ENCODE data around the gene ALDH1A1. TPM values are rescaled to one million over a fixed set of nuclear protein-coding genes. Genes with fewer than 3 reads are reported as not detected.
"Not testable (repeated sequence)": the region's sequence is repeated elsewhere in the genome, so short reads cannot be mapped to it uniquely, and the experiment has no call there.

Gene ALDH1A1
- total RNA-seq, 1 experiment from 2014 or later: 17.7 TPM

DNA sequence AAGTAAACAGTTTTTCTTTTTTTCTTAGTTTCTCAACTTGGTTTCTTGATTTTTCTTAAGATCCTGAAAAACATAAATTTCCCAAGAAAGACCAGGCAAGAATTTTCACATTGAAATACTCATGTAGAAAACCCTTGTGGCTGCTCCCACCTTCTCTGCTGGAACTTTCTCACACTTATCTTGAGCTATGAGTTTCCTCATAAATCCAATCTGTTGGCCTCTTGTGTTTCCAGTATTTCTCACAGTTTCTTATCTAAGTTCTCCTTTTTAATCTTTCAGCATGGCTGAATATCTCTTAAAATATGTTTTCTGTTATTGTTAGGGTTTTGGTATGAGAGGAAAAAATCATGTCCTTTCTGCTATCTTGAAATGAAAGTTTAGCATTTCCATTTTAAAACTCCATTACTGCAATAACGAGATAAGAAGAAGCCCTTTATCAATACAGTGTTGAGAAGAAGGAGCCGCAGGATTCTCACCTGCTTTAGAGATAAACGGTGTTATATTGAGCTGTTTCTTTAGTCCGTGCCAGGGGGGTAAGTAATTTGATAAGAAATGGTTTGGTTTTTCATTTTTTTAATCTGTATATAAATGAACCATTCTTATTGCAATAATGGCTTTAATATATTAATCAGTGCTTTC lies 89.3 kb downstream of the ALDH1A1 start:
- BruUV-seq (replicated peaks): no TSS peak
- H3K4me3 Mint-ChIP-seq (ENCODE audit: low read depth, unreplicated experiment): no peak overlapping the region
- H3K4me1 Mint-ChIP-seq (ENCODE audit: low read depth, unreplicated experiment): peaks cover 2% of the 10 kb centered on the region
- no peak overlapping the region for H3K27ac Mint-ChIP-seq (ENCODE audit: unreplicated experiment)
- peaks cover 2% of the 10 kb centered on the region for H3K9me3 Mint-ChIP-seq (ENCODE audit: low read depth, unreplicated experiment)
- H3K27me3 Mint-ChIP-seq (ENCODE audit: unreplicated experiment): no peaks in the 10 kb centered on the region
- TF ChIP-seq, protein P1, sequence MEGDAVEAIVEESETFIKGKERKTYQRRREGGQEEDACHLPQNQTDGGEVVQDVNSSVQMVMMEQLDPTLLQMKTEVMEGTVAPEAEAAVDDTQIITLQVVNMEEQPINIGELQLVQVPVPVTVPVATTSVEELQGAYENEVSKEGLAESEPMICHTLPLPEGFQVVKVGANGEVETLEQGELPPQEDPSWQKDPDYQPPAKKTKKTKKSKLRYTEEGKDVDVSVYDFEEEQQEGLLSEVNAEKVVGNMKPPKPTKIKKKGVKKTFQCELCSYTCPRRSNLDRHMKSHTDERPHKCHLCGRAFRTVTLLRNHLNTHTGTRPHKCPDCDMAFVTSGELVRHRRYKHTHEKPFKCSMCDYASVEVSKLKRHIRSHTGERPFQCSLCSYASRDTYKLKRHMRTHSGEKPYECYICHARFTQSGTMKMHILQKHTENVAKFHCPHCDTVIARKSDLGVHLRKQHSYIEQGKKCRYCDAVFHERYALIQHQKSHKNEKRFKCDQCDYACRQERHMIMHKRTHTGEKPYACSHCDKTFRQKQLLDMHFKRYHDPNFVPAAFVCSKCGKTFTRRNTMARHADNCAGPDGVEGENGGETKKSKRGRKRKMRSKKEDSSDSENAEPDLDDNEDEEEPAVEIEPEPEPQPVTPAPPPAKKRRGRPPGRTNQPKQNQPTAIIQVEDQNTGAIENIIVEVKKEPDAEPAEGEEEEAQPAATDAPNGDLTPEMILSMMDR (IDR thresholded peaks at IDR 0.05; ENCODE audit: unreplicated experiment): no peak
- no peak for DNase-seq
- intact Hi-C loops (cut with micrococcal nuclease; ENCODE audit: unreplicated experiment): no loop called here
- CTCF ChIA-PET: no interaction called here
- H3K36me3 Mint-ChIP-seq (ENCODE audit: insufficient read depth, unreplicated experiment): no peaks in the 10 kb centered on the region

DNA sequence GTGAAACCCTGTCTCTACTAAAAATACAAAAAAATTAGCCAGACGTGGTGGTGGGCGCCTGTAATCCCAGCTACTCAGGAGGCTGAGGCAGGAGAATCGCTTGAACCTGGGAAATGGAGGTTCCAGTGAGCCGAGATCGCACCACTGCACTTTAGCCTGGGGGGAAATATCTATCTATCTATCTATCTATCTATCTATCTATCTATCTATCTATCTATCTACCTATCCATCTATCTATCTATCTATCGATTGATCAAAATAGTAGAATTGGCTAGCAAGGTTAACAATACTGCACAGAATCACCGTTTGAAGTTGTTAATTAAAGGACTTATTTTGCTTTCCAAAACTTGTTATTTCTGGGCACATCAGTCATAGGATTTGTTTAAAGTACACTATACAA lies 90.1 kb downstream of the ALDH1A1 start:
- DNase-seq; CTCF ChIA-PET; H3K36me3 Mint-ChIP-seq (ENCODE audit: insufficient read depth, unreplicated experiment); BruUV-seq (replicated peaks); H3K9me3 Mint-ChIP-seq (ENCODE audit: low read depth, unreplicated experiment); H3K27ac Mint-ChIP-seq (ENCODE audit: unreplicated experiment); intact Hi-C loops (cut with micrococcal nuclease; ENCODE audit: unreplicated experiment); H3K27me3 Mint-ChIP-seq (ENCODE audit: unreplicated experiment); H3K4me3 Mint-ChIP-seq (ENCODE audit: low read depth, unreplicated experiment): not testable (repeated sequence)
- peaks cover 10% of the 10 kb centered on the region for H3K4me1 Mint-ChIP-seq (ENCODE audit: low read depth, unreplicated experiment)

- intact Hi-C loops (cut with micrococcal nuclease; ENCODE audit: unreplicated experiment): loop anchor here (5.0 kb wide), 2 partner anchors 164 to 224 kb away; no protein-coding TSS in a partner anchor
- TF ChIP-seq, protein P1 (IDR thresholded peaks at IDR 0.05; ENCODE audit: unreplicated experiment): no peak
- H3K4me3 Mint-ChIP-seq (ENCODE audit: low read depth, unreplicated experiment): no peak overlapping the region
- H3K36me3 Mint-ChIP-seq (ENCODE audit: insufficient read depth, unreplicated experiment): no peaks in the 10 kb centered on the region
- H3K27ac Mint-ChIP-seq (ENCODE audit: unreplicated experiment): peak overlapping the region; percentile 79
- no peaks in the 10 kb centered on the region for H3K27me3 Mint-ChIP-seq (ENCODE audit: unreplicated experiment)
- peak; percentile 10 for DNase-seq
- H3K9me3 Mint-ChIP-seq (ENCODE audit: low read depth, unreplicated experiment): no peaks in the 10 kb centered on the region
- BruUV-seq (replicated peaks): no TSS peak
- CTCF ChIA-PET: interaction anchor here (0.6 to 2.5 kb wide), 6 partner anchors 13 to 342 kb away, joined by 3 to 9 read pairs (median 5); no protein-coding TSS in a partner anchor
- peaks cover 23% of the 10 kb centered on the region for H3K4me1 Mint-ChIP-seq (ENCODE audit: low read depth, unreplicated experiment)
Observed at GRCh38 chr9:72858089-72858912, 94.6 kb downstream of the ALDH1A1 start.

DNA sequence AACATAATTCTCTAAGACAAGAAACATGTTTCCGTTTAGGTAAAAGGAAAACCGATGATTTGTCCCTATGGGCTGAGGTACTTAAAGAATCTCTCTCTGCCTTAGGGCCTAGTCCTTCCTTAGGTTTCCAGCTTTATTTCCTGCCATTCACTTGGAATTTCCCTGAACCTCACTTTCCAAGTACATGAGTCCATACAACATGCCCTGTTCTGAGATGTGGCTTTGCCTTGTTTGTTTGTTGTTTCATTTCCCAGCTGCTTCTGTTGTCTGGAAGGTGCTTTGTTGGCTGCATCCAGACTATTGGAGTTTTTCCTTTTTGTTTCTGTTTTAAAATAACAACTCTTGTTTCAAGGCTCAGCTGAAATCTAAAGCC lies 95.2 kb downstream of the ALDH1A1 start:
- TF ChIP-seq, protein P1 (IDR thresholded peaks at IDR 0.05; ENCODE audit: unreplicated experiment): no peak
- Mint-ChIP-seq H3K27ac (ENCODE audit: unreplicated experiment) (peak overlapping the region; percentile 79), H3K27me3 (ENCODE audit: unreplicated experiment) (no peaks in the 10 kb centered on the region), H3K36me3 (ENCODE audit: insufficient read depth, unreplicated experiment) (no peaks in the 10 kb centered on the region), H3K9me3 (ENCODE audit: low read depth, unreplicated experiment) (no peaks in the 10 kb centered on the region), H3K4me3 (ENCODE audit: low read depth, unreplicated experiment) (no peak overlapping the region), H3K4me1 (ENCODE audit: low read depth, unreplicated experiment) (peaks cover 23% of the 10 kb centered on the region)
- no peak for DNase-seq
- no TSS peak for BruUV-seq (replicated peaks)
- CTCF ChIA-PET: interaction anchor here (0.7 to 2.5 kb wide), 11 partner anchors 13 to 491 kb away, joined by 3 to 9 read pairs (median 5); no protein-coding TSS in a partner anchor
- intact Hi-C loops (cut with micrococcal nuclease; ENCODE audit: unreplicated experiment): loop anchor here (1.0 to 5.0 kb wide), 3 partner anchors 165 to 323 kb away; no protein-coding TSS in a partner anchor
